SH-SY5Y (cell line): ENCODE data around the gene PPFIA4.

Experiments
- GATA2 ChIP-seq: IDR thresholded peaks from 2 replicates; pipeline ENCODE4 v1.6.1; 2011; ENCODE audit warnings: mild to moderate bottlenecking, low read depth, low read length
- GATA3 ChIP-seq: IDR thresholded peaks from 2 replicates; pipeline ENCODE4 v1.6.1; 2011; ENCODE audit warnings: low read depth, mild to moderate bottlenecking, low read length, moderate library complexity

- no peak for TF ChIP-seq GATA3
- TF ChIP-seq GATA2 = no peak
These were observed 25.6 kb downstream of the PPFIA4 start for GRCh38 chr1:203051841-203052324.
